Stimulated activated CD8-positive, alpha-beta memory T cell treated with anti-CD3 and anti-CD28 coated beads, Interleukin-12 subunit alpha, Interleukin-12 subunit beta, amount 100 ng/mL, for 1 hour (primary cell): Measurements from ENCODE around the gene MACF1.
"Not testable (repeated sequence)": the region's sequence is repeated elsewhere in the genome, so short reads cannot be mapped to it uniquely, and the experiment has no call there.

Experiments used
- DNase-seq: peaks from one replicate; pipeline ENCODE4 v3.0.0-alpha.2; 2020; ENCODE audit warnings: low read depth

MACF1 gene

GRCh38 chr1:39466413-39467107, 262.1 kb downstream of the MACF1 start:
- DNase-seq, result no peak

- not testable (repeated sequence) for DNase-seq
Measured at GRCh38 chr1:39467108-39467720, 262.7 kb downstream of the MACF1 start.

- DNase-seq, result no peak
Measured at GRCh38 chr1:39469150-39469549, 264.7 kb downstream of the MACF1 start.

GRCh38 chr1:39470040-39470439, 265.5 kb downstream of the MACF1 start:
- no peak for DNase-seq

- no peak for DNase-seq
Measured at GRCh38 chr1:39472826-39473225, 268.3 kb downstream of the MACF1 start.

- DNase-seq, result no peak
Measured at GRCh38 chr1:39473324-39473723, 268.8 kb downstream of the MACF1 start.

GRCh38 chr1:39474810-39475209, 270.3 kb downstream of the MACF1 start:
- no peak for DNase-seq

GRCh38 chr1:39475551-39475950, 271.1 kb downstream of the MACF1 start:
- not testable (repeated sequence) for DNase-seq

- DNase-seq, result no peak
Measured at GRCh38 chr1:39478126-39478915, 273.8 kb downstream of the MACF1 start.

GRCh38 chr1:39481289-39481688, 276.8 kb downstream of the MACF1 start:
- no peak for DNase-seq

GRCh38 chr1:39483276-39483675, 278.8 kb downstream of the MACF1 start:
- no peak for DNase-seq

GRCh38 chr1:39484564-39484963, 280.1 kb downstream of the MACF1 start:
- no peak for DNase-seq

GRCh38 chr1:39485046-39485803, 280.7 kb downstream of the MACF1 start:
- no peak for DNase-seq

- DNase-seq, result no peak
Measured at GRCh38 chr1:39488012-39488545, 283.6 kb downstream of the MACF1 start.

- no peak for DNase-seq
Measured at GRCh38 chr1:39488793-39489566, 284.5 kb downstream of the MACF1 start.

GRCh38 chr1:39489567-39490239, 285.2 kb downstream of the MACF1 start:
- DNase-seq, result no peak

GRCh38 chr1:39490596-39491145, 286.2 kb downstream of the MACF1 start:
- no peak for DNase-seq

GRCh38 chr1:39491146-39491921, 286.8 kb downstream of the MACF1 start, which contains the start of gene BMP8A:
BMP8A (plus strand) TSS chr1:39491636; CDS start chr1:39491992, 356 bp downstream.
- peak; percentile 51 for DNase-seq
